Cerebellar nuclear complex (tissue), 1 donor: Measurements from ENCODE around the gene COL24A1.
"Not testable (repeated sequence)": the region's sequence is repeated elsewhere in the genome, so short reads cannot be mapped to it uniquely, and the experiment has no call there.

ENCODE experiments used
- DNase-seq, 2 experiments: peaks; one replicate each; lab custom pipeline; 2025; lab: John Stamatoyannopoulos, UW

Gene COL24A1

GRCh38 chr1:86152887-86153286 is 3.7 kb downstream of the COL24A1 start:
- no peak for DNase-seq

GRCh38 chr1:86151427-86151826 is 5.1 kb downstream of the COL24A1 start:
- DNase-seq: no peak

DNA sequence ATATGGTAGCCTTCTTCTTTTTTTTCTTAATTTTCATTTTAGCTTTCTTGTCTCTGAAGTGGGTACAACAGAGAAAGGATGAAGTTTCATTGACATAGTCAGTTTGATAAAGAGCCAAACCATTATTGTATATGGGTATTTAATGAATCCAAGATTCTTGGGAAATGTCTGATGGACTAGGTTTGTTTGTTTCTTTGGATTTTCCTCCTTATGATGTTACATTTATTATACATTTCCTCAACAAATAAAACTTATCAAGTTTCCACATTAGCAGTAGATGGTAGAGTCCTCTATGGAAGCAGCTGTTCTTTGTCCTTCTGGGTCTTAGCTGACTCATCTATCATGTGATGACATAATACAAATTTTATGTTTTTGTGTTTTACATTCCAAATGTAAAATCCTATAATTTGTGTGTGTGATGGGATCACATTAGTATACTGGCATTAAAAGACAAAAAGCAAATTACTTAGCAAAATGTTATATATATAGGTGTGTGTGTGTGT is 6.0 kb downstream of the COL24A1 start:
- no peak for DNase-seq

DNA sequence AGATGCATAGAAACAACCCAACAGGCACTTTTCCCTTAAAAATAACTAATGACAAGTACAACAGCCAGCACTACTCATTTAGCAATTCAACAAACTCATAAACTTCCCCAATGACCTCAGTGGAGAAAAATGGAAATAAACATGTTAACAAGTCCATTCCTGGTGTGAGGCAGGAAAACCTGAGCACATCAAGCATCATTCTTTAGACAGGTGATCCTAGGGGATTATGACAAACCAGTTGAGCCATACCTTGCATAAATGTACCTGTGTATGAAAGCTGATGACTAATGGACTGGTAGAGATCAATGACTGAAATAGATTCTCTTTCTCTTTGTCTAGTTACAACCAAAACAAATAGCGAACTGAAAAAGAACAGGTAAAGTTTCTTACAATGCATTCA is 7.0 kb downstream of the COL24A1 start:
- DNase-seq: no peak

DNA sequence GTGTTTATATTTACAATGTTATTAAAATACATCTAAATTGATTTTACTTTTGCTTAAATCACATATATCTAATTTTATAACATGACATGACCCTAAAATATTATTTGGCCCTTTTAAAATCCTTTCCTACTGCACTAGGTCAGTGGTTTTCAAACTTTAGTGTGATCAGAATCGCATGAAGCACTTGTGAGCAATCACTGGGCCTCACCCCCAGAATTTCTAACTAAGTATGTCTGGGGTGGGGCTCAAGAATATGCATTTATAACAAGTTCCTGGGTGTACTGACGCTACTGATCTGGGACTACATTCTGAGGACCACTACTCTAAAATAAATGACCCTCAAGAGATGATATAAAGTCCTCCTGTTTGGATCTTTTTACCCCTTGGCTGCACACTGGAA is 8.8 kb downstream of the COL24A1 start:
- DNase-seq: no peak

GRCh38 chr1:86146566-86146965 is 10.0 kb downstream of the COL24A1 start:
- no peak for DNase-seq

- no peak for DNase-seq
Observed at GRCh38 chr1:86140281-86140880, 16.2 kb downstream of the COL24A1 start.

DNA sequence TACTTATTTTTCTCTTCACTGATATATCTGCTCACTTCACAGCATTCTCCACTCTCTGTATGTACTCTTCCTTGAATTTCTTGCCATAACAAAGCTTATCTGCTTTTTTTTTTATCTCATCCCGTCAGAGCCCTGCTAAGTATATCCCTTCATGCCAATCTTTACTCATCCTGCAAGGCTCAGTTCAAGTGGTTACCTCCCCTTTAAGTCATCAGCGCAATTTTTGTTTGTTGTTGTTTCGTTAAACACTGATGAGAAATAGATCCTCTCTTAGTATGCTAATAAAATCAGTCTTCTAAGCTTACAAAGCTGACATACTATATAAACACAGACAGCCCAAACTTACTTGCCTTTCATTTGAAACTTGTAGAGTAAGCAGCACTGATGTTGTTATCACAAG is 17.8 kb downstream of the COL24A1 start:
- no peak for DNase-seq

DNA sequence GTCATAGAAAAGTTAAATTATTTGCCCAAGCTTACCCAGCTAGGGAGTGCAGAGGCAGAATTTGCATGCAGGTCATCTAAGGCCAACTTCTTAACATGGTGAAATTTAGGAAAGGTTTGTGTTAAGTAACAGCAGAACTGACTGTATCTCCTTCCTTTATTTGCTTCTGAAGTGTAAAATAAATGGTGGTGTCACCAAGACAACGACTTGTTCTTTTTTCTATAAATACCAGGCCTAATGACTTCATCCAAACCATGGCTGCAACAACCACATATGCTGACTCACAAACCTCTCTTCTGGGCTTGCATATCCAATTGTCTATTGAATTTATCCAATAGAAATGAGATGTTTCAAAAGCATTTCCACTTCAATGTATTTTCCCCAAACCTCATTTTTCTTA is 19.1 kb downstream of the COL24A1 start:
- no peak for DNase-seq

GRCh38 chr1:86119214-86119764 is 37.3 kb downstream of the COL24A1 start:
- DNase-seq: no peak

- DNase-seq: no peak
Observed at GRCh38 chr1:86114816-86115400, 41.7 kb downstream of the COL24A1 start.

DNA sequence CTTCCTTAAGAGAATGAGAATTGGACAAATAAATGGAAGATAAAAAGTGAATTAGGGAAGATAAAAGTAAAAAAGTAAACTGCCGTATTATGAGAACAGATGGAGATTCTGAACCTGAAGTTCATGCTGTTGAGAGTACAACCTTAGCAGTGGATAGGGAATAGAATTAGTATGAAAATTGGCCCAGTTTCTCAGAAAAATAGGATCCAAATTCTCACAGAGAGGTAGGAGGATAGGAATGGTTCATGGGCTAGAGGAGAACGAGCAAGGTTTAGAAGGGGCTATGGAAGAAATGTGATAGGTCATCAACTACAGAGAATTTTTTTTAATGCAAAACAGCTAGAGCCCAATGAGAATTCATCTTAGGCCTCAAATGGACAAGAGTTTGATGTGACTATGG is 42.3 kb downstream of the COL24A1 start:
- DNase-seq: no peak

- not testable (repeated sequence) for DNase-seq
Observed at GRCh38 chr1:86111590-86111989, 45.0 kb downstream of the COL24A1 start.

GRCh38 chr1:86110451-86111129 is 46.0 kb downstream of the COL24A1 start:
- DNase-seq: no peak

- DNase-seq: no peak
Observed at GRCh38 chr1:86105533-86105866, 51.1 kb downstream of the COL24A1 start.

GRCh38 chr1:86104606-86105532 is 51.7 kb downstream of the COL24A1 start:
- no peak for DNase-seq

GRCh38 chr1:86101616-86102015 is 55.0 kb downstream of the COL24A1 start:
- no peak for DNase-seq

- no peak for DNase-seq
Observed at GRCh38 chr1:86100401-86100800, 56.2 kb downstream of the COL24A1 start.

GRCh38 chr1:86089765-86090164 is 66.8 kb downstream of the COL24A1 start:
- DNase-seq: no peak

DNA sequence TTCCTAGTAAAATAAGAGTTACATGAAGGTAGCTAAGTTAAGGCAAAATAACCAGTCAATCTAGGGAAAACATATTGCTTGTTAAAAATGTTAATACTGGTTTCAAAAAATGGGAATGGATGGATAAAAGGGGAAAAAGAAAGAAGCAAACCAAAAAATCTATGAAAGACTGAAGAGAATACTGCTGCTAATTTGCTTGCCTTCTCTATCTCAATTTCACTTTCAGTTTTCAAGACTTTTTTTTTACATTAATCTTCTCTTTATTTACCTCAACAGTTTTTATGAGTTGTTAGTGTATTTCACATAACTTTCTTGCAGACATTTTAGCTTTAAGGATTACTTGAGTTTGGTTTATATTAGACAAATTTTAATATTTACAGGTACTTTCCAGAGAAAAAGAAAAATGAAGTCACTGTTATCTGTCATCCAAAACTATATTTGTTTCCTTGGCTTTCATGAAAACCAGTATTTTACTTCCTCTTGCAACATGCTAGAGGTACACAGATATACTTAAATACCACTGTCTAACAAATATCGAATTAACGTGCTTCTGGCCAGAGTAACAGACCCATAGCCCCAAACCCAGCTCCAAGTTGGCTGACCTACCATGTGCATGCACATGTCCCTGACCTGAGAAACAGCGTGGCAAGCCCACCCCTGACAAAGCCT is 70.7 kb downstream of the COL24A1 start:
- no peak for DNase-seq

DNA sequence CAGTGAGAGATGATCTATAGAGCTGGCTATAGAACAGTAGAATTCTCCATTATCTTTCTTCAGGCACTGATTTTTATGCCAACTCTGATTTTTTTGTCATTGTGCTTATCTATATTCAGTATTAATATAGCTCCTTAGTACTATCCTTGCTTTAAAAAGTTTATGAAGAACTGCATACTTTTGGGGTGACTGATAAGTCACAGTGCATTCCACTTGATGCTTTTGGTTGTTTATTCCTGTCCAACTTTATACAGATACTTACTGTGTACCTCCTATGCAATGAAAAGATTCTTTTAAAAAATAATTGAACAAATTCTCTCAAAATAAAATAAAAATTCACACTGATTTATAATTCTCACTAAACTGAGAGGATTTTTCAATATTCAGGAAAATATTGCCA is 71.6 kb downstream of the COL24A1 start:
- no peak for DNase-seq

GRCh38 chr1:86082183-86082582 is 74.4 kb downstream of the COL24A1 start:
- DNase-seq: no peak
